Stimulated activated CD8-positive, alpha-beta memory T cell treated with anti-CD3 and anti-CD28 coated beads, Interleukin-15, amount 100 ng/mL, for 24 hours (primary cell): Measurements from ENCODE around the gene TRAPPC14.
"Not testable (repeated sequence)": the region's sequence is repeated elsewhere in the genome, so short reads cannot be mapped to it uniquely, and the experiment has no call there.

Experiments
- DNase-seq: peaks from one replicate; pipeline ENCODE4 v3.0.0-alpha.2; 2020; ENCODE audit warnings: low read depth

TRAPPC14 gene

GRCh38 chr7:100158229-100159098 is at the start of gene TRAPPC14:
TSS of gene TRAPPC14 (minus strand) at chr7:100158723. CDS start at chr7:100158499, 224 bp downstream.
- DNase-seq, result peak; percentile 86

- DNase-seq, result no peak
Observed at GRCh38 chr7:100204454-100204853, 45.9 kb upstream of the TRAPPC14 start.

- no peak for DNase-seq
Observed at GRCh38 chr7:100200693-100201092, 42.2 kb upstream of the TRAPPC14 start.

GRCh38 chr7:100198266-100198665 is 39.7 kb upstream of the TRAPPC14 start:
- no peak for DNase-seq

- DNase-seq, result not testable (repeated sequence)
Observed at GRCh38 chr7:100195901-100196322, 37.4 kb upstream of the TRAPPC14 start.

- no peak for DNase-seq
Observed at GRCh38 chr7:100195222-100195621, 36.7 kb upstream of the TRAPPC14 start.

- no peak for DNase-seq
Observed at GRCh38 chr7:100192969-100193368, 34.4 kb upstream of the TRAPPC14 start.

- DNase-seq, result not testable (repeated sequence)
Observed at GRCh38 chr7:100192281-100192862, 33.8 kb upstream of the TRAPPC14 start.

GRCh38 chr7:100191775-100192174 is 33.3 kb upstream of the TRAPPC14 start:
- no peak for DNase-seq

GRCh38 chr7:100190048-100190711 is 31.7 kb upstream of the TRAPPC14 start:
- DNase-seq, result no peak

- DNase-seq, result no peak
Observed at GRCh38 chr7:100189061-100189460, 30.5 kb upstream of the TRAPPC14 start.

GRCh38 chr7:100185726-100186125 is 27.2 kb upstream of the TRAPPC14 start:
- no peak for DNase-seq

- not testable (repeated sequence) for DNase-seq
Observed at GRCh38 chr7:100183090-100183489, 24.6 kb upstream of the TRAPPC14 start.

- DNase-seq, result not testable (repeated sequence)
Observed at GRCh38 chr7:100182616-100183015, 24.1 kb upstream of the TRAPPC14 start.

- not testable (repeated sequence) for DNase-seq
Observed at GRCh38 chr7:100180084-100180483, 21.6 kb upstream of the TRAPPC14 start.

GRCh38 chr7:100177045-100178001 is 18.8 kb upstream of the TRAPPC14 start, which contains the start of the genes GPC2 and STAG3:
TSS of gene GPC2 (minus strand) at chr7:100177381. CDS start at chr7:100177199, 182 bp downstream.
TSS of gene STAG3 (plus strand) at chr7:100177918. CDS start at chr7:100180557, 2,639 bp downstream.
- peak; percentile 85 for DNase-seq

GRCh38 chr7:100176096-100177044 is 17.8 kb upstream of the TRAPPC14 start:
- DNase-seq, result no peak

- no peak for DNase-seq
Observed at GRCh38 chr7:100175296-100175935, 16.9 kb upstream of the TRAPPC14 start.

- no peak for DNase-seq
Observed at GRCh38 chr7:100174582-100174981, 16.1 kb upstream of the TRAPPC14 start.
